Choroid plexus epithelial cell (primary cell): Measurements from ENCODE around the gene TXNIP.

Experiments
- DNase-seq: peaks from one replicate; pipeline ENCODE4 v3.0.0-alpha.2; 2010; ENCODE audit warnings: low read depth
- H3K4me3 ChIP-seq: 2 replicates; pipeline ENCODE4 v1.5.1; 2011; ENCODE audit warnings: low read depth, mild to moderate bottlenecking, control low read depth, low read length, moderate library complexity
- CTCF ChIP-seq: conservative IDR thresholded peaks from 2 replicates; pipeline ENCODE4 v1.5.1; 2011; ENCODE audit warnings: low read depth, mild to moderate bottlenecking, control low read depth, inconsistent platforms, low read length, moderate library complexity

Gene TXNIP

GRCh38 chr1:145946477-145946986 lies 49.8 kb downstream of the TXNIP start:
- no peak for TF ChIP-seq CTCF
- DNase-seq: no peak
- H3K4me3 ChIP-seq: no peak overlapping the region

- TF ChIP-seq CTCF: no peak
- DNase-seq: no peak
- no peak overlapping the region for H3K4me3 ChIP-seq
These were observed 51.8 kb downstream of the TXNIP start for GRCh38 chr1:145944532-145944931.

DNA sequence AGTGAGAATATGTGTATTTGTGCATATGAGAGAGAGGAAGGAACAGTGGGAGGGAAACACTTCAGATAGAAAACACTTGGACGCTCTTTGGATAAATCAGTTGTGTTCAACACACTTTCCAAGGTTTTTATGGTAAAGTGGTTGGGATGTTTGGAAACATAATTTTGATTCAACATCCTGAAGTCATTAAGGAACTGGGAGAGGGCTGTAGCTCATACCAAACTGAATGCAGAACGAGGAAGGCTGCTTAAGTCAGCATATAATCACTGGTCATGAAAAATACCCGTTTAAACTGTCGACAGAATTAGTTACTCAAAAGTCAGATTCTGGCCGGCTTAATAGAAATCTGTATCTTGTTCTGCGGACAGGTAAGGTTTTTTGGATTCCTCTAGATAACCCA lies 53.5 kb downstream of the TXNIP start:
- no peak overlapping the region for H3K4me3 ChIP-seq
- no peak for TF ChIP-seq CTCF
- DNase-seq: no peak
